RWPE1 (cell line): ENCODE measurements around the gene ZBED5.

Experiments used
- CTCF ChIA-PET: fragments of 350-600 bp; sonication (Branson Sonifier 250); formaldehyde crosslinking; extraction: SDS; loops from one replicate; lab custom pipeline; 2021; lab: Yijun Ruan, JAX
- POLR2A ChIA-PET: fragments of 400-600 bp; formaldehyde crosslinking; extraction: SDS; loops from one replicate; lab custom pipeline; 2020; ENCODE audit warnings: antibody characterized with exemption; ENCODE audit not compliant: low non-redundant PET; lab: Yijun Ruan, JAX
- DNase-seq: peaks from one replicate; pipeline ENCODE4 v3.0.0; 2012; ENCODE audit warnings: low spot score
- H3K27ac ChIP-seq: fragments of 450-650 bp; 2 replicates; pipeline ENCODE4 v1.5.1; 2017
- CTCF ChIP-seq: fragments of 450-650 bp; conservative IDR thresholded peaks from 2 replicates; pipeline ENCODE4 v1.5.1; 2017; ENCODE audit warnings: low read depth, mild to moderate bottlenecking

ZBED5 gene

GRCh38 chr11:10872097-10872496, 14.2 kb upstream of the ZBED5 start:
- ChIA-PET POLR2A (no interaction called here), CTCF (no interaction called here)
- H3K27ac ChIP-seq: no peak overlapping the region
- no peak for TF ChIP-seq CTCF
- no peak for DNase-seq

- no peak overlapping the region for H3K27ac ChIP-seq
- DNase-seq: no peak
- POLR2A ChIA-PET: no interaction called here
- CTCF ChIA-PET: no interaction called here
- TF ChIP-seq CTCF: no peak
These were observed 10.5 kb upstream of the ZBED5 start for GRCh38 chr11:10868352-10868751.

- CTCF ChIA-PET: no interaction called here
- no peak for DNase-seq
These were observed 9.1 kb upstream of the ZBED5 start for GRCh38 chr11:10866893-10867331.

GRCh38 chr11:10865837-10866270, 8.0 kb upstream of the ZBED5 start:
- TF ChIP-seq CTCF: no peak
- POLR2A ChIA-PET: no interaction called here

More at GRCh38 chr11:10866893-10867331, 9.1 kb upstream of the ZBED5 start:
- POLR2A ChIA-PET: no interaction called here
- no peak overlapping the region for H3K27ac ChIP-seq
- no peak for TF ChIP-seq CTCF

GRCh38 chr11:10864688-10865087, 6.8 kb upstream of the ZBED5 start:
- TF ChIP-seq CTCF: no peak
- DNase-seq: no peak
- CTCF ChIA-PET: no interaction called here
- H3K27ac ChIP-seq: no peak overlapping the region
- POLR2A ChIA-PET: no interaction called here

More at GRCh38 chr11:10865837-10866270, 8.0 kb upstream of the ZBED5 start:
- CTCF ChIA-PET: no interaction called here
- no peak for DNase-seq
- no peak overlapping the region for H3K27ac ChIP-seq

GRCh38 chr11:10862446-10862845, 4.6 kb upstream of the ZBED5 start:
- H3K27ac ChIP-seq: no peak overlapping the region
- no peak for DNase-seq
- no peak for TF ChIP-seq CTCF
- ChIA-PET POLR2A (no interaction called here), CTCF (no interaction called here)
